A673 (cell line): ENCODE data around the gene GALNT16.

Experiments used
- EZH2 ChIP-seq: fragments of 200-600 bp; sonication (generic); IDR thresholded peaks from 2 replicates; pipeline ENCODE4 v1.6.1; 2017; ENCODE audit warnings: borderline replicate concordance, low read depth, mild to moderate bottlenecking, mixed read lengths, antibody characterized with exemption, low read length; ENCODE audit not compliant: poor library complexity, severe bottlenecking
- TF ChIP-seq, protein P1 (sequence below): fragments of 300-800, 200-600 bp; sonication (generic); conservative IDR thresholded peaks from 2 replicates; pipeline ENCODE4 v1.5.1; 2017; ENCODE audit warnings: low read depth, mild to moderate bottlenecking, antibody characterized with exemption, low read length, moderate library complexity, mixed read lengths

DNA sequence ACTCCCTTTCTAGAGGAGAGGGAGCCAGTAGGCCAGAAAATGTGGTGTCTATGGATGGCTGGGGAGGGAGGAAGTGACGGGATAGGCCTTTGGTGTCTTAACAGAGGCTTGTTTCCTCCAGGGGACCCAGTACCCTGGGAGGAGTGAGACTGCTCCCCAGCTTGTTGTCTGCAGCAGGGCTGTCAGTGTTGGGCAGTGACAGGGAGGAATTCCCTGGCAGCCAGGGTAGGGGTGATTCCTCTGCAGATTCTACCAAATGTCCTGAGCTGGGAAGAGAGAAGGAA lies 64.0 kb downstream of the GALNT16 start:
- TF ChIP-seq, protein P1, sequence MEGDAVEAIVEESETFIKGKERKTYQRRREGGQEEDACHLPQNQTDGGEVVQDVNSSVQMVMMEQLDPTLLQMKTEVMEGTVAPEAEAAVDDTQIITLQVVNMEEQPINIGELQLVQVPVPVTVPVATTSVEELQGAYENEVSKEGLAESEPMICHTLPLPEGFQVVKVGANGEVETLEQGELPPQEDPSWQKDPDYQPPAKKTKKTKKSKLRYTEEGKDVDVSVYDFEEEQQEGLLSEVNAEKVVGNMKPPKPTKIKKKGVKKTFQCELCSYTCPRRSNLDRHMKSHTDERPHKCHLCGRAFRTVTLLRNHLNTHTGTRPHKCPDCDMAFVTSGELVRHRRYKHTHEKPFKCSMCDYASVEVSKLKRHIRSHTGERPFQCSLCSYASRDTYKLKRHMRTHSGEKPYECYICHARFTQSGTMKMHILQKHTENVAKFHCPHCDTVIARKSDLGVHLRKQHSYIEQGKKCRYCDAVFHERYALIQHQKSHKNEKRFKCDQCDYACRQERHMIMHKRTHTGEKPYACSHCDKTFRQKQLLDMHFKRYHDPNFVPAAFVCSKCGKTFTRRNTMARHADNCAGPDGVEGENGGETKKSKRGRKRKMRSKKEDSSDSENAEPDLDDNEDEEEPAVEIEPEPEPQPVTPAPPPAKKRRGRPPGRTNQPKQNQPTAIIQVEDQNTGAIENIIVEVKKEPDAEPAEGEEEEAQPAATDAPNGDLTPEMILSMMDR = no peak
- TF ChIP-seq EZH2 = no peak
